T-helper 2 cell (primary cell): ENCODE data around the gene TMEM94.
"Not testable (repeated sequence)": the region's sequence is repeated elsewhere in the genome, so short reads cannot be mapped to it uniquely, and the experiment has no call there.

Source experiments
- DNase-seq, 5 experiments: peaks; one replicate each; pipeline versions ENCODE4 v3.0.0 to v3.0.0-alpha.2; 2012 to 2022
- total RNA-seq, 2 donors: gene quantifications; one replicate each; lab custom pipeline; 2026; lab: John Stamatoyannopoulos, UW

Gene TMEM94
- total RNA-seq, result 60.5 to 70.8 reads per million in 2 donors

DNA sequence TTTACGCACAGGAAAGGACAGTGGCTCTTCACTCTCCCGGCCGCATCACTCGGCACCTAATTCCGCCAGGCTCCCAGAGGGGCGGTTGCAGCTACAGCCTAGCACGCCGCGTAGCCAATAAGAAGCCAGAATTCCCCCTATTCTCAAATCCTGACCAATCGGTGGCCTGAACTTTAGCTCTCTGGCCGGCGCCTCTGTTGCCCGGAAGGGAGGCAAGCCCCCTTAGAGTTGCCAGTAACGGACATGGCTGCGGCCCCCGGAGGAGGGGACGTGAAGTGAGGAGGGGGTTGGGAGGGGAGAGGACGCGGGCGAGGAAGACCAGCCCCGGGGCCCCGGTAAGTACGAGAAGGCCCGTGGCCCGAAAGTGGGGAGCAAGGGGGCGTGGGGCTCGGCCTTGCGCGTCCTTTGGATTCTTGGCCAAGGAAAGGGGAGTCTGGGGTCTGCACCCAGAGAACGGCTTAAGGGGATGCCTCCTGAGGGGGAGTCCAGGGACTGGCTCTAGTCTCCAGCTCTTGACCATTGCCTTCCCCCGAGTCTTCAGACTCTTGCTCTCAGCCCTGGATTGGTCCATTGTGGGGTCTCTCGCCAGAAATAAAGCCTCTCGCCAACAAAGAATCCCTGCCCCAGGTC lies at the start of gene TMEM94:
Gene TMEM94, plus strand, starts transcription at position 219 of the 630 bp plus-strand sequence. CDS start 15,271 bp downstream, outside the sequence.
- peak; percentile 71 to 97 (median 86) for DNase-seq

- DNase-seq, result no peak
Observed at GRCh38 chr17:75407655-75408352, 48.6 kb upstream of the TMEM94 start.

GRCh38 chr17:75410141-75410540 lies 46.3 kb upstream of the TMEM94 start:
- no peak for DNase-seq

GRCh38 chr17:75411328-75412067 lies 44.9 kb upstream of the TMEM94 start:
- peak in 1 of 5 experiments; percentile 38 for DNase-seq

DNA sequence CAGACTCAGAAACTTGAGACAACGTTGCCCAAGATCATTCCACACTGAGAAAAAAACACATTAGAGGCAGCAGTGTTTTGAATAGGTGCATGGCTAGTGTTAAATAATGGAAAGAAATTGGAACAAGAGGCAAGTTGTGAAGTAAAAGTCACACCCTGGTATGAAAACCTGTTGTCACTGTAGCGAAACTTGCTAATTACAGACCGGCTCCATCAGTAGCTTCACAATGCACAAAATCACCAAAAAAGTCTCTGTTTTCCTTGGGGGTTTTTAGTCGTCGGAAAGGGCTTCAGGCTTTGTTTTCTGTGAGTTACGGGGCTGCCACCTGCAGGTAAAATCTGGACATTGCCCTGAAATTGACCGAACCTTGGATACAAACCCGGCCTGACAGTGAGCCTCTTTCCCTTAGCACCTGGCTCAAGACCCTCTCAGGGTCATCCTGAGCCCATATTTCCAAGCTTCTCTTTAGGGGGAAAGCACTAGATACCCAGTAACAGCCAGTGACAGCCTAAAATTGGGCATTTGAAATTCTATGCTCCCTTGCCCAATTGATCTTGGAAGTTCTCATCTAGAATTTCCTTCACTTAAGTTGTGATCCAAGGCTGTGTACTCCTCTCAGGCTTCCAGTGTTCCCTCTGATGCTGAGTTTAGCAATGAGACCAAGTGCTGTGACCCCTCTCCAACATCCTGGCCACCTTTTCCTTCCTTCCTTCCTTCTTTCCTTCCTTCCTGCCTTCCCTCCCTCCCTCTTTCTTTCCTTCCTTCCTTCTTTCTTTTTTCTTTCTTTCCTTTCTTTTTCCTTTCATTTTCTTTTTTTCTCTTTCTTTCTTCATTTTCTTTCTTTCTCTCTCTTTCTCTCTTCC lies 43.7 kb upstream of the TMEM94 start:
- DNase-seq, result peak; percentile 21 to 82 (median 57)

DNA sequence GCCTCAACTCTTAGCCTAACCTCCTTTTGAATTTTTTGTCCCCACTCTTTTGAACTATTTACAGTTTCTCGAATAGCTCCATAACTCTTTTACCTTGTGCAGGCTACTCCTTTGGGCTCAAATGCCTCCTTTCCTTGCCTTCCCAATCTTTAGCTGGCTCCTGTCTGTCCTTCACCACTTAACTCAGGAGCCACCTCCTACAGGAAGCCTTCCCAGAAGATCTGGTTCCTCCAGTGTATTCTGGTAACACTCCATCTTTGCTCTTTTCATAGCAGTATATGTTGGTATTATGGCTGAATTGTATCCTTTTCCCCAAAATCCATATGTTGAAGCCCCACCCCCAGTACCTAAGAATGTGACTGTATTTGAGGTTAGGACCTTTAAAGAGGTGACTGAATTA lies 41.9 kb upstream of the TMEM94 start:
- DNase-seq, result no peak

- DNase-seq, result no peak
Observed at GRCh38 chr17:75416006-75416405, 40.4 kb upstream of the TMEM94 start.

GRCh38 chr17:75417054-75417580 lies 39.3 kb upstream of the TMEM94 start:
- no peak for DNase-seq

DNA sequence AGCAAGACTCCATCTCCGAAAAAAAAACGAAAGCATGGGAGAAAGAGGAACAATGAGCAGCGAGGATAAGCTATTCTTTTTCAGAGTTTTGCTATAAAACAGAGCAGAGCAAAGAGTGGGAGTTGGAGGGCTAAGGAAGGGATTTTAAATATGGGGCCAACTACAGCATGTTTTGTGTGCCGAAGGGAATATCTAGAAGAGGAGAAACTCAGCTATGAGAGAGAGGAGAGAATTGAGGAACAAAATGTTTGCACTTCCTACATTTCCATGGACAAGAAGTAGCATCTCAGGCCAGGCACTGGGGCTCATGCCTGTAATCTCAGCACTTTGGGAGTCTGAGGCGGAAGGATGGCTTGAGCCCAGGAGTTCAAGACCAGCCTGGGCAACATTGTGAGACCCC lies 37.9 kb upstream of the TMEM94 start:
- no peak for DNase-seq

DNA sequence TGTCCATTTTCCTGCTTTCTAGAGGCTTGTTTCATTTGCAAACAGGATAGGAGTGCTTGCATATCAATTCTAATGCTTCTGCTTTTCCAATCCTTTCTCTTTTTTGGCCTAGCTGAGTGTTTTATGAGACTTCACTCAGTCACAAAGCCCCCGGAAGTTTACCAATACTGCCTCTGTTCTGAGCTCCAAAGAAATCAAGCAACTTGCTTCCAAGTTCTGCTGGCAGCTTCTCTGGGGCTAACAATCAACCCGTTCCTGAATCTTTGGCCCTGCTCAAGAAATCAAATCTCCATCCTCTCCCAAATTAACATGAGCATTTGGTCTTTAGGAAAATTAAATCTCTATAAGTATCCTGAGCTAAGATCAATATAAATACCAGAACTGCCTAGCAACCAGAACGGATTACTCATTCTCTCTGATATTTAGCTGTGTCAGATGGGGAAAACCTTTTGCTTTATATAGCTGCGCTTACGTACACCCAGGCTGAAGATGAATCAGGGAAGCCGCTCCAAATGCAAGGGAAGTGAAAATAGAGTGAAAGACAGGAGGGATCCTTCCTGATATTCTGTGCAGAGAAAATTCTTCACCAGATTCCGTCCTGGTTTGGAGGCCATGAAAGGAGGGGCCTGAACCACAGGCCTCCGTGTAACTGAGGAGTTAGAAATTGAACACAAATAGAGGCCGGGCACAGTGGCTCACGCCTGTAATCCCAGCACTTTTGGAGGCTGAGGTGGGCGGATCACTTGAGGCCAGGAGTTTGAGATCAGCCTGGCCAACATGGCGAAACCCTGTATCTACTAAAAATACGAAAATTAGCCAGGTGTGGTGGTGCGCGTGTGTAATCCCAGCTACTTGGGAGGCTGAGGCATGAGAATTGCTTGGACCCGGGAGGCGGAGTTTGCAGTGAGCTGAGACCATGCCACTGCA lies 27.6 kb upstream of the TMEM94 start:
- no peak for DNase-seq

DNA sequence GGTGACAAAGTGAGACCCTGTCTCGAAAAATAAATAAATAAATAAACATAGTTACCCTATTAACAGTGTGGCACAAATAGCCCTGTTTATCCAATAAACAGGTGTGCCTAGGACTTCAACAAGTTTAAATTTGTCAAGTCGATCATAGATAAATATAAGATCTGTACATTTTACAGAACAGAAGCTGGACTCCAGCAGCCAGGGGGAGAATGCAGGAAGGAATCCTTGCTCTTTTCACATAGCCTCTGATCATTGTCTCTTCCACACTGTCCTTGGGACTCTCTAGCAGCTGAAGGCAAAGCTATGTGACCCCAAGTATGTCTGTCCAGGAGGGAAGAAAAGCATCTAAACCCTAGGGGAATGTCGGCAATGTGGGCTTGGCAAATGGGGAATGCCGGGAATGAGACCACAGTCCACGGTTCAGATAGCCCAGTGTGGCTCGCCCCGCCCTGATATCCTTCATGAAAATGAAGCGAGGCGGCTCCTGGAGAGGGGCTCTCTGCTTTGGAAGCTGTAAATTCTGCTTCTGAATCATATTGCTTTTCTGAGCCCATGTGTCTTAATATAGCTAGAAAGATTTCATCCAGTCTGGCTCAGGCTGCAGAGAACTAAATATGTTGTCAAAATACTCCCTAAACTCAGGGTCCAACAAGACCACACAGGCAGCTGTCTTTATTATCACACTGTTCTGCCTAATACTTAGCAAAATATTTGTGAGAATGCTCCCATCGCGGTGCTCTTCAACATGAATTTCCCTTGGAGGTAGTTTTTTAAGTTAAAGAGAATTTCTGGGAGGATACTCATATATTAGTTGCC lies 26.1 kb upstream of the TMEM94 start:
- no peak for DNase-seq

DNA sequence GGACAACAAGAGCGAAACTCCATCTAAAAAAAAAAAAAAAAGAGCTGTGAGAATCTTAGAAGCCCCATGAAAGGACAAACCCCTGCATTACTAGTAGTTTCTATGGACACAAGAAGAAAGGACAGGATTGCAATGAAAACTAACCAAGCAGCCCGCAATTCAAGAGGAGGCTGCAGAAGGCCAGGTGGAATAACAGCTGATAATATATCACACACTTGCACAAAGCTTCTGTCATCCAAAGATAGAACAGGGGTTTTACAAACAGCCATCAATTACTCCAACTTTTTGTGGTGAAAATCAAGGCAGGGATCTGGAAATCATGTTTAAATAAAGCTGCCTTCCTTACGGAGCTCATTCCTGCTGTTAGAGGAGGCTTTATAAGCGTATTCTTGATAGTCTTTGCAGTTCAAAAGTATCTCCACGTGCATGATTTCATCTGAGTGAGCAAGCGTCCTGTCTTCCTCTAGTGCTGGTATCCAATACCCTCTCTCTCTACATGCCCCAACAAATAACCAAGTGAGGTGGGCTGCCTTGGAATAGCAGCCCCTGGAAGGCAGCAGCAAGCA lies 23.1 kb upstream of the TMEM94 start:
- DNase-seq, result no peak

DNA sequence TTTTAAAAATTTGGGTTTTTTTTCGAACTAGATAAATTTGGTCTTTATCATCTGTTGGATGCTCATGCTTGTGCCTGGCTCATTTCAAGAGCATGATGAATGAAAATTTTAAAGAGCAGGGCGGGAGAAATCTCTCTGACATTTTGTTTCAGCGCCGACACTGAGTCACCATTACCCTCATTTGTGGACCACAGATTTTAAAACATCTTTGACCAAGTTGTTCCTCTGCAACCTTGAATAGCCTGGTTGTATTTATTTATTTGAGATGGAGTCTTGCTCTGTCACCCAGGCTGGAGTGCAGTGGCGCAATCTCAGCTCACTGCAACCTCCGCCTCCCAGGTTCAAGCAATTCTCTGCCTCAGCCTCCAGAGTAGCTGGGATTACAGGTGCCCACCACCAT lies 22.0 kb upstream of the TMEM94 start:
- DNase-seq, result not testable (repeated sequence)

- not testable (repeated sequence) for DNase-seq
Observed at GRCh38 chr17:75437404-75437803, 19.0 kb upstream of the TMEM94 start.

DNA sequence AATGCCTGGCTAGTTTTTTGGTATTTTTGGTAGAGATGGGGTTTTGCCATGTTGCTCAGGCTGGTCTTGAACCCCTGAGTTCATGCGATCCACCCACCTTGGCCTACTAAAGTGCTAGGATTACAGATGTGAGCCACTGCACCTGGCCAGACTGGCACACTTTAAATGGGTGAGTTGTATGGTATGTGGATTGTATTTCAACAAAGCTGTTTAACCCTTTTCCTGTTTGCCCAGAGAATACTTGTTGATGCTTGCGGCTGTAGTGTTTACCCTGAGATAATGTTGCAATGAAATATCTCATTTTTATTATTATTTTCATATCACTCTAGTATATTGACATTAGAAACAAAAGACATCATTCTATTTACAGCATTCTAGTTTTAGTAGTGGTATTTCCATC lies 17.1 kb upstream of the TMEM94 start:
- DNase-seq, result no peak

DNA sequence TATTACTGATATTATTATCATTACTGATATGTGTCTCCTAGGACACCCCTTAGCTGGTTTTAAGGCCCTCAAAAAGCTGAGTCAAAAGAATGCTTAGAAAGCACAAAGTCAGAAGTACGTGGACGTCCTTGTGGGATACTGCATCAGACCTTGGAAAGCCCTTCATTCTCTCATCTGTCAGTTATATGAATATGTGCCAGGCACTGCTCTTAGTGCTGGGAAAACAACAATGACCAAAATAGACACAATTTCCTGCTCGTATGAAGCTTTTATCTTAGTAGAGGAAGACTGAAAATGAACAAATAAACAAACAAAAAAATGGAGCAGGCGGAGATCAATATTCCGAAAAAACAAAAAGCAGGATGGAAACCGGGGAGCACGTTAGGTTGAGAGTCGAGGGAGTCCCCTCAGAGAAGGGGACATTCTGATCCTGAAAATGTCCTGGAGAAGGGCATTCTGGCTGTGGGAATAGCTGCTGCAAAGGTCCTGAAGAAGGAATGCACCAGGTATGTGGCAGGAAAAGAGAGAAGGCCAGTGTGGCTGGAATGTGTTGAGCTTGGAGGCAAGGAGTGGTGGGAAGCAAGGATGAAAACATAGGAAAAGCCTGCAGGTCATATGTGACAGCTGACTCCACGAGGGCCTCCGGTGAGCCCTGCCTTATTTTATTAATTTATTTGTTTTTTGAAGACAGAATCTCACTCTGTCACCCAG lies 15.5 kb upstream of the TMEM94 start:
- no peak for DNase-seq

DNA sequence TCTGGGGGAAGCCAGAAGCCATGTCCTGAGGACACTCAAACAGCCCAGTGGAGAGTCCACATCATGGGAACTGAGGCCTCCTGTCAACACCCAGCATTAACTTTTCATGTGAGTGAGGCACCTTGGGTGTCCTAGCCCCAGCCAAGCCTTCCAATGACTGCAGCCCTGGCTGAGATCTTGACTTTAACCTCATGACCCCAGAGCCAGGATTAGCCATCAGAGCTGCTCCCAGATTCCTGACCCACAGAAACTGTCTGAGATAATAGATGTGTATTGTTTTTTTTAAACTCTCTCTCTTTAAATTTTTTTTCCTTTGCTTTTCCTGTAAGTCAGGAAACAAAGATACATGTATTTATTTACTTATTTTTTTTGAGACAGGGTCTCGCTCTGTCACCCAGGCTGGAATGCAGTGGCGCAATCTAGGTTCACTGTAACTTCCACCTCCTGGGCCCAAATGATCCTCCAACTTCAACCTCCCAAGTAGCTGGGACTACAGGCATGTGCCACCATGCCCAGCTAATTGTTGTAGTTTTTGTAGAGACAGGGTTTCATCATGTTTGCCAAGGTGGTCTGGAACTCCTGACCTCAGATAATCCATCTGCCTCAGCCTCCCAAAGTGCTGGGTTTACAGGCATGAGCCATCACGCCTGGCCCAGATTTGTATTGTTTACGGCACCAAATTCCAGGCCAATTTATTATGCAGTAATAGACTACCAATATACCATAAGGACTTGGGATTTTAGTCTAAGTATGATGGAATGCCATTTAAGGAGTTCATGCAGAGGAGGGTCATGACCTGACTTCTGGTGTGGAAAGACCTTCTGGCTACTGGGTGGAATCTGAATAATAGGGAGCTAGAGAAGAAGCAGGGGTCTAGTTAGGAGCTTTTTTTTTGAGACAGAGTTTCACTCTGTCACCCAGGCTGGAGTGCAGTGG lies 14.0 kb upstream of the TMEM94 start:
- DNase-seq, result no peak

DNA sequence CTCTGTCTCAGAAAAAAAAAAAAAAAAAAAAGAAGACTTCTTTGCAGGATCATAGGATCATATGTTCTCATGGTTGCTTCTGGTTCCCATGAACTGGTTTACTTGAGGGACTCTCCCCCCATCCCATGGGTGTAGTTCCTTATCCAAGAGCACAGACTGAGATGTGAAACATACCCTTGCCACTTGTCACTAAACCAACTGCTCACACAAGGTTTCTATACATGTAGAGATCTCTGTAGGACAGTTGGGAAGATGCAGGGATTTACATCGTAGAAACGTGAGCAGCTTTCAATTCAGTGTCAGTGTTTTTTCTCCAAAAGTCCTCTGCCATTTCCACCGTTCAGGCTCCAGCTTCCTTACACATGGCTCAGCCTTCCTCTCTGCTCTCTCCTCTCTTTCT lies 11.1 kb upstream of the TMEM94 start:
- DNase-seq, result no peak
